Measurements from ENCODE around the gene ZCCHC2. TPM values are rescaled to one million over a fixed set of nuclear protein-coding genes. Genes with fewer than 3 reads are reported as not detected.

ZCCHC2 gene
- total and polyA plus RNA-seq, 9 of the 15 experiments (the other 6 are each of a cell fraction or from before 2014, with no cell fraction given): 1.0 to 9.2 (median 6.0) TPM

DNA sequence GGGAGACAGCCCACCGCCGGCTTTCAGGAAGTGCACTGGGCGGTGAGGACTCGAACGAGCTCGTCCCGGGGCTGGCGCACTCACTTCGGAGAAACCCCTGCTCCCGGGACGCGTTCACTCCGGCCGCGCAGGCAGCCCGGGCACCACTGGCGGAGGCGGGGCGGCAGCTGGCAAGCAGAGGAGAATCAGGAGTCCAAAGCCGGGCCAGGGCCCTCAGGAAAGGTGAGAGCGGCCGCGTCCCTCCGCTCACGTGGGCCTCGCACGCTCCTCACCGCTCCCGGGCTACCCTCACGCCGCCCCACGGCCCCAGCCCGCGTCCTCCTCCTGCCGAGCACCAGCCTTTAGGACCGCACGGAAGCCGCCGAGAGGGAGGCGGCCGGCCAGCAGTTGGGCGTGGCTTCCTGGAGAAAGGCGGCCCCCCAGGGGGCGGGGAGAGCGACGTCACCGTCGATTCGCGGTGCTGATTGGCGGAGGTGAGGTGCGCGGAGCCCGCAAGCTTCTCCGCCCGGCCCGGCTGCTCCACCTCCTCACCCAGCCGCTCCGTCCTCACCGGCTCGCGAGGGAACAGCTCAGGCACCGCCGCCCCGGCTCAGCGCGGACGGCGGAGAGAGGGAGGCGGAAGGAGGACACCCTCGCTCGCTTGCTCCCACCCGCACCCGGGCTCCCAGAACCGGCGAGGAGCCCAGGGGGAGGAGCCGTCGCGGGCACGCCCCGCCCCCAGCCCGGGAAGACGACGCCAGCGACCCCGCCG, at the start of gene ZCCHC2 (continued):
- TF ChIP-seq, protein P1, sequence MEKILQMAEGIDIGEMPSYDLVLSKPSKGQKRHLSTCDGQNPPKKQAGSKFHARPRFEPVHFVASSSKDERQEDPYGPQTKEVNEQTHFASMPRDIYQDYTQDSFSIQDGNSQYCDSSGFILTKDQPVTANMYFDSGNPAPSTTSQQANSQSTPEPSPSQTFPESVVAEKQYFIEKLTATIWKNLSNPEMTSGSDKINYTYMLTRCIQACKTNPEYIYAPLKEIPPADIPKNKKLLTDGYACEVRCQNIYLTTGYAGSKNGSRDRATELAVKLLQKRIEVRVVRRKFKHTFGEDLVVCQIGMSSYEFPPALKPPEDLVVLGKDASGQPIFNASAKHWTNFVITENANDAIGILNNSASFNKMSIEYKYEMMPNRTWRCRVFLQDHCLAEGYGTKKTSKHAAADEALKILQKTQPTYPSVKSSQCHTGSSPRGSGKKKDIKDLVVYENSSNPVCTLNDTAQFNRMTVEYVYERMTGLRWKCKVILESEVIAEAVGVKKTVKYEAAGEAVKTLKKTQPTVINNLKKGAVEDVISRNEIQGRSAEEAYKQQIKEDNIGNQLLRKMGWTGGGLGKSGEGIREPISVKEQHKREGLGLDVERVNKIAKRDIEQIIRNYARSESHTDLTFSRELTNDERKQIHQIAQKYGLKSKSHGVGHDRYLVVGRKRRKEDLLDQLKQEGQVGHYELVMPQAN (IDR thresholded peaks at IDR 0.05; ENCODE audit: borderline replicate concordance): no peak
- TF ChIP-seq, protein P2, sequence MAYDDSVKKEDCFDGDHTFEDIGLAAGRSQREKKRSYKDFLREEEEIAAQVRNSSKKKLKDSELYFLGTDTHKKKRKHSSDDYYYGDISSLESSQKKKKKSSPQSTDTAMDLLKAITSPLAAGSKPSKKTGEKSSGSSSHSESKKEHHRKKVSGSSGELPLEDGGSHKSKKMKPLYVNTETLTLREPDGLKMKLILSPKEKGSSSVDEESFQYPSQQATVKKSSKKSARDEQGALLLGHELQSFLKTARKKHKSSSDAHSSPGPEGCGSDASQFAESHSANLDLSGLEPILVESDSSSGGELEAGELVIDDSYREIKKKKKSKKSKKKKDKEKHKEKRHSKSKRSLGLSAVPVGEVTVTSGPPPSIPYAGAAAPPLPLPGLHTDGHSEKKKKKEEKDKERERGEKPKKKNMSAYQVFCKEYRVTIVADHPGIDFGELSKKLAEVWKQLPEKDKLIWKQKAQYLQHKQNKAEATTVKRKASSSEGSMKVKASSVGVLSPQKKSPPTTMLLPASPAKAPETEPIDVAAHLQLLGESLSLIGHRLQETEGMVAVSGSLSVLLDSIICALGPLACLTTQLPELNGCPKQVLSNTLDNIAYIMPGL (CRISPR knock-in tag; IDR thresholded peaks at IDR 0.05): no peak
- TF ChIP-seq, protein P3, sequence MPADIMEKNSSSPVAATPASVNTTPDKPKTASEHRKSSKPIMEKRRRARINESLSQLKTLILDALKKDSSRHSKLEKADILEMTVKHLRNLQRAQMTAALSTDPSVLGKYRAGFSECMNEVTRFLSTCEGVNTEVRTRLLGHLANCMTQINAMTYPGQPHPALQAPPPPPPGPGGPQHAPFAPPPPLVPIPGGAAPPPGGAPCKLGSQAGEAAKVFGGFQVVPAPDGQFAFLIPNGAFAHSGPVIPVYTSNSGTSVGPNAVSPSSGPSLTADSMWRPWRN (IDR thresholded peaks at IDR 0.05; ENCODE audit: low read depth): no peak
- no peak for TF ChIP-seq NR2F6 (CRISPR knock-in tag; IDR thresholded peaks at IDR 0.05)
- 0 out of 2 replicates have a peak, but pooled peaks have one; percentile 49 for TF ChIP-seq MYC (IDR thresholded peaks at IDR 0.05; ENCODE audit: low read depth, low read length)
- peak; percentile 67; the same call in 1 of the 2 replicates for TF ChIP-seq MYC (CRISPR knock-in tag; IDR thresholded peaks at IDR 0.05; ENCODE audit: borderline replicate concordance, low read depth)
- TF ChIP-seq, protein P4, sequence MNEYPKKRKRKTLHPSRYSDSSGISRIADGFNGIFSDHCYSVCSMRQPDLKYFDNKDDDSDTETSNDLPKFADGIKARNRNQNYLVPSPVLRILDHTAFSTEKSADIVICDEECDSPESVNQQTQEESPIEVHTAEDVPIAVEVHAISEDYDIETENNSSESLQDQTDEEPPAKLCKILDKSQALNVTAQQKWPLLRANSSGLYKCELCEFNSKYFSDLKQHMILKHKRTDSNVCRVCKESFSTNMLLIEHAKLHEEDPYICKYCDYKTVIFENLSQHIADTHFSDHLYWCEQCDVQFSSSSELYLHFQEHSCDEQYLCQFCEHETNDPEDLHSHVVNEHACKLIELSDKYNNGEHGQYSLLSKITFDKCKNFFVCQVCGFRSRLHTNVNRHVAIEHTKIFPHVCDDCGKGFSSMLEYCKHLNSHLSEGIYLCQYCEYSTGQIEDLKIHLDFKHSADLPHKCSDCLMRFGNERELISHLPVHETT (CRISPR knock-in tag; conservative IDR thresholded peaks at IDR 0.05 in 1 of 2, IDR thresholded peaks at IDR 0.05 in 1 of 2): peak in 1 of 2 experiments; percentile 90; a peak in 2 of 4 replicates
- TF ChIP-seq ZNF507 (tag; conservative IDR thresholded peaks at IDR 0.05): no peak
- TF ChIP-seq TFAM (CRISPR knock-in tag; conservative IDR thresholded peaks at IDR 0.05): no peak
- TF ChIP-seq SMAD1 (IDR thresholded peaks at IDR 0.05; ENCODE audit: low read depth, low read length, partially characterized antibody): no peak
- TF ChIP-seq SMAD2 (IDR thresholded peaks at IDR 0.05; ENCODE audit: low read depth, low read length): no peak
- TF ChIP-seq RBM17 (IDR thresholded peaks at IDR 0.05; ENCODE audit: borderline replicate concordance, low read depth, low read length): no peak
- TF ChIP-seq TSC22D4 (tag; IDR thresholded peaks at IDR 0.05): no peak
- TF ChIP-seq, protein P5, sequence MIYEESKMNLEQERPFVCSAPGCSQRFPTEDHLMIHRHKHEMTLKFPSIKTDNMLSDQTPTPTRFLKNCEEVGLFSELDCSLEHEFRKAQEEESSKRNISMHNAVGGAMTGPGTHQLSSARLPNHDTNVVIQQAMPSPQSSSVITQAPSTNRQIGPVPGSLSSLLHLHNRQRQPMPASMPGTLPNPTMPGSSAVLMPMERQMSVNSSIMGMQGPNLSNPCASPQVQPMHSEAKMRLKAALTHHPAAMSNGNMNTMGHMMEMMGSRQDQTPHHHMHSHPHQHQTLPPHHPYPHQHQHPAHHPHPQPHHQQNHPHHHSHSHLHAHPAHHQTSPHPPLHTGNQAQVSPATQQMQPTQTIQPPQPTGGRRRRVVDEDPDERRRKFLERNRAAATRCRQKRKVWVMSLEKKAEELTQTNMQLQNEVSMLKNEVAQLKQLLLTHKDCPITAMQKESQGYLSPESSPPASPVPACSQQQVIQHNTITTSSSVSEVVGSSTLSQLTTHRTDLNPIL (CRISPR knock-in tag; IDR thresholded peaks at IDR 0.05): no peak
- TF ChIP-seq ETV1 (tag; conservative IDR thresholded peaks at IDR 0.05; ENCODE audit: low read depth): no peak
- TF ChIP-seq ZNF551 (CRISPR knock-in tag; IDR thresholded peaks at IDR 0.05): no peak
- TF ChIP-seq, protein P6, sequence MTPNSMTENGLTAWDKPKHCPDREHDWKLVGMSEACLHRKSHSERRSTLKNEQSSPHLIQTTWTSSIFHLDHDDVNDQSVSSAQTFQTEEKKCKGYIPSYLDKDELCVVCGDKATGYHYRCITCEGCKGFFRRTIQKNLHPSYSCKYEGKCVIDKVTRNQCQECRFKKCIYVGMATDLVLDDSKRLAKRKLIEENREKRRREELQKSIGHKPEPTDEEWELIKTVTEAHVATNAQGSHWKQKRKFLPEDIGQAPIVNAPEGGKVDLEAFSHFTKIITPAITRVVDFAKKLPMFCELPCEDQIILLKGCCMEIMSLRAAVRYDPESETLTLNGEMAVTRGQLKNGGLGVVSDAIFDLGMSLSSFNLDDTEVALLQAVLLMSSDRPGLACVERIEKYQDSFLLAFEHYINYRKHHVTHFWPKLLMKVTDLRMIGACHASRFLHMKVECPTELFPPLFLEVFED (CRISPR knock-in tag; conservative IDR thresholded peaks at IDR 0.05): no peak
- TF ChIP-seq SAFB2 (IDR thresholded peaks at IDR 0.05; ENCODE audit: borderline replicate concordance, low read depth, low read length, severe bottlenecking): no peak

Data from K562 (cell line).